Brain pericyte (primary cell): Measurements from ENCODE around the gene CACNA2D3.
"Not testable (repeated sequence)": the region's sequence is repeated elsewhere in the genome, so short reads cannot be mapped to it uniquely, and the experiment has no call there.

ENCODE experiments used
- DNase-seq: peaks from one replicate; pipeline ENCODE4 v3.0.0-alpha.2; 2012; ENCODE audit warnings: low read depth, low spot score

CACNA2D3 gene

DNA sequence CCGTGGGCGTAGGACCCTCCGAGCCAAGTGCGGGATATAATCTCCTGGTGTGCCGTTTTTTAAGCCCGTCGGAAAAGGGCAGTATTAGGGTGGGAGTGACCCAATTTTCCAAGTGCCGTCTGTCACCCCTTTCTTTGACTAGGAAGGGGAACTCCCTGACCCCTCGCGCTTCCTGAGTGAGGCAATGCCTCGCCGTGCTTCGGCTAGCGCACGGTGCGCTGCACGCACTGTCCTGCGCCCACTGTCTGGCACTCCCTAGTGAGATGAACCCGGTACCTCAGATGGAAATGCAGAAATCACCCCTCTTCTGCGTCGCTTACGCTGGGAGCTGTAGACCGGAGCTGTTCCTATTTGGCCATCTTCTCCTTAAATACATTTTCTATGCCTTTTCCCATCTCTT, 342.2 kb downstream of the CACNA2D3 start:
- DNase-seq = not testable (repeated sequence)

GRCh38 chr3:54476891-54477290, 354.5 kb downstream of the CACNA2D3 start:
- no peak for DNase-seq

- DNase-seq = no peak
Observed at GRCh38 chr3:54481606-54482365, 359.4 kb downstream of the CACNA2D3 start.

GRCh38 chr3:54484334-54484733, 362.0 kb downstream of the CACNA2D3 start:
- no peak for DNase-seq

- DNase-seq = no peak
Observed at GRCh38 chr3:54486317-54486716, 364.0 kb downstream of the CACNA2D3 start.

- DNase-seq = no peak
Observed at GRCh38 chr3:54488297-54488696, 365.9 kb downstream of the CACNA2D3 start.

- DNase-seq = no peak
Observed at GRCh38 chr3:54494209-54494608, 371.9 kb downstream of the CACNA2D3 start.

DNA sequence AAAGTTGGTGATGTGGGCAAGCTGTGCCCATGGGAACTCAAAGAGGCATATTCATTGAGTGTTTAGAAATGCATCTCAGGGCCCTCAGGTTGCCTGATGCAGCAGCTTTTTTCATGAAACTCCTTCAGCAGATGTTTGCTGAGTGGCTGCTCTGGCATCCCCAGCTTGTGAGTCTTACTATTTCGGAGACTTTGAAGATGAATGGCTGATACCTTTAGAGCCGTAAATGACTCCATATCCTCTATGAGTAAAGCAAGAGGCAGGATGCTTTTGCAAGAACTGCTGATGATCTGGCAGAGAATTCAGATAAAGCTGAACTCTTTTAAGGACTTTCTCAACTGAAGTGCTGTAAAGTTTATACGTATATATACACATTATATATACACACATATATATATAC, 384.3 kb downstream of the CACNA2D3 start:
- DNase-seq = no peak

DNA sequence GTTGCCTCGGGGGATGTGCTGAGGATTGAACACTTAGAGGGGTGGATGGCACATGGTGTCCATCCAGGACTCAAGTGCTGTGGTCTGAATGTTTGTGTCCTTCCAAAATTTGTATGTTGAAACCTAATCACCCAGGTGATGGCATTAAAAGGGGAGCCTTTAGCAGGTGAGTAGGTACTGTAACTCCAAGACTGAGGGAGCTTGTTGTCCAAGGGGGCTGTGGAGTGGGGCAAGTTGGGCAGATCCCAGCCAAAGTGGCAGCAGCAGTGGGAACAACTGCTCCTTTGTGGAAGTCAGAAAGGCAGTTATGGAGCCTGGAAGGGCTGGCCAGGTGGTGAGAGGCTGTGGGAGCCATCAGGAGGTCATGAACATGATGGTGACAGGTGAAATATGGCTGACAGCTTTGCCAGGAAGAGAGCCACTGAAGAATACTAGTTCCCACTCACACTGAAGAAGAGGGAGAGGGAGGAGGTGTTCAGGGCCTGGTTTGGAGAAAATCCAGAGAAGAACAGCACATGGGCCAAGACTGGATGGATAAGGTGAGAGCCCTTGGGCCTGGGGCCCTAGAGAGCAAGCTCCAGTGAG, 385.6 kb downstream of the CACNA2D3 start:
- no peak for DNase-seq

- DNase-seq = no peak
Observed at GRCh38 chr3:54510506-54510905, 388.2 kb downstream of the CACNA2D3 start.

DNA sequence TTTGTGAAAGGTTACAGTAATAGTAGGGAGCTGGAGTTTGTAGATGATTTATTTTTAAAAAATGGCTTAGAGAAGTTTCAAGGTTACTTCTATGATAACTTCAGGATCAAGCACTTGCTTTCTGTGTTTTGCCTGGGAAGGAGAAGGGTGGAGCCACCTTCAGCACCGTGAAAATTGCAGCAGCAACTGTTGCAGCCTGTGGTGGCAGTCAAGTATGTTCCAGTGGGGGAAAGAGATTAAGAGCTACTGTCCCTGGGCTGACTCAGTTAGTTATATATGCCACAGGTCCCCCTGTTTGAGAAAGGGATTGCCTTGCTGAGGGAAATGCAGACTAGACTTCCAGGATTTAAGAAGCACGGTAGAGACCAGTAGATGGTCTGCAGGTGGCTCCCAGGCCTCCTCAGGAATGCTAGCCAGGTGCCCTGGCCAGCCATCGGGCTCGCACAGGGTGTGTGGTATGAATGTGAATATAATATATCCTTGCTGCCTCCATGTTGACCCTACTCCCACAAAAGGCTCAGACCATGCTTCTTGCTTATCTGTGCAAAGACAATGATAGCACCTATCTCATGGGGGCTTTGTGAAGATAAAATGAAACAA, 389.5 kb downstream of the CACNA2D3 start:
- DNase-seq = no peak

DNA sequence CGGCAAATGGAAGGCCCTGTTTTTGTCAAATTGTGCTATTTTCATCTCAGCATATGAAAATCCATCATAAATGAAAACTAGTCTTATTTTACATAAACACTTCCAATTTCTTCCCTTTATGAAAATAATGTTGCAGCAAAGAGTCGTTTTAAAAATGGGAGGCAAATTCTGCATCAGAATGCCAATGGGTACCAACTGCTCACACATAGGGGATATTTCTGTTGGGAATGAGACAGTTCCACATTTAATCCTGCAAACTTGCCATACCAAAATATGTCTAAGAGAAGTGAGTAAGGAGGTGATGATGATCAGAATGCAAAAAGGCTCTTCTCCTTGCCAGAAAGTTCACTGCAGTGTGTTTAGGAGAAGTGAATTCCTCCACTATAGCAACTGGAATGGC, 391.7 kb downstream of the CACNA2D3 start:
- DNase-seq = no peak

DNA sequence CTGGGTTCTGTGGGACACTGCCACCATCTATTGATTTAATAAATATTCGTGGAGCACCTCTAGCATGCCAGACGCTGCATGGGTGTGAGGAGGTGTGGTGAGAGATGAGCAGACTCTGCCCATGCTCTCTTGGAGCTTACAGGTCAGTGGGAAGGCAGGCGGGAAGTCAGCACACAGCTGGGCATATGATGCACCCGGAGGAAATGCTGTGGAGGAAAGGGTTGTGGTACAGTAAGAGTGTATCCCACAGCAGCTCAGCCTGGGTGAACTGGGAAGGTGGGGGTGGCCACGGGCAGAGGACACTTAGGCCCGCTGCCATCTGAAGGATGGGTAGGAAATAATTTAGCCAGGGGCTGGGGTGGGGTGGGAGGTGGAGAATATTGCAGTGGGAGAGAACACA, 392.1 kb downstream of the CACNA2D3 start:
- no peak for DNase-seq

DNA sequence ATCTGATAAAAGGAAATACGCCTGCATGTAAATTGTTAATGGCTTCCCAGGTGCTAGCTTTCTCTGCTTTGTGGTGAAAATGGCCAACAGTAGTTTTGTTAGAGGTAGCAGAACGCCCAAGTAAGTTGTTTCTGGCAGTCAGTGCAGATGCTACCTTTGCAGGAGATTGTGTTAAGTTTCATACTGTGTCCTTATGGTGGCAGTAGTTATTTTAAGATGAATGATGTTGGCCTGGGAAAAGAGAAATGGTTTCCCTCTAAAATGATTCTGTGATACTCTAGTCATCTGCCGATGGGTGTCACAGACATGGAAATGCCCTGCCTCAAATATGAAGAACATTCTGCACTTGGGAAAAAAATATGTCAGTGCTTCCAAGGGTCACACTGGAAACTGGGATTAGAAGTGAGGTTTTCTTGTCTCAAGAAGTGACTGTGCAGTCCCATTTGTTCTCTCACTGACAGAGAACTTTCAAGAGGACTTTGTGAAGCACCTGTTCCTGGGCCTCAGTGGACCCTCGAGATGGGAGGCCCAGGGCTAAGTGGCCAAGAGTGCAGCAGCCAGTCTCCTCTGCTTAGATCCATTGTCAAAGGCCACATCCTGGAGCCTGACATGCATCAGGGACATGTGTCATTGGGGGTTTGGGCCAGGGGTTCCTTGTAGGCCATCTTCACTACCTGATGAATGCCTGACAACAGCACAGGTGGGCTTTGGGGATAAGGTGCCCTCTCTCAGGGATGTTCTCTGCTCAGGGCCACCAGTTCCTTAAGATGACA, 393.3 kb downstream of the CACNA2D3 start:
- DNase-seq = no peak

- DNase-seq = no peak
Observed at GRCh38 chr3:54517424-54517823, 395.1 kb downstream of the CACNA2D3 start.

DNA sequence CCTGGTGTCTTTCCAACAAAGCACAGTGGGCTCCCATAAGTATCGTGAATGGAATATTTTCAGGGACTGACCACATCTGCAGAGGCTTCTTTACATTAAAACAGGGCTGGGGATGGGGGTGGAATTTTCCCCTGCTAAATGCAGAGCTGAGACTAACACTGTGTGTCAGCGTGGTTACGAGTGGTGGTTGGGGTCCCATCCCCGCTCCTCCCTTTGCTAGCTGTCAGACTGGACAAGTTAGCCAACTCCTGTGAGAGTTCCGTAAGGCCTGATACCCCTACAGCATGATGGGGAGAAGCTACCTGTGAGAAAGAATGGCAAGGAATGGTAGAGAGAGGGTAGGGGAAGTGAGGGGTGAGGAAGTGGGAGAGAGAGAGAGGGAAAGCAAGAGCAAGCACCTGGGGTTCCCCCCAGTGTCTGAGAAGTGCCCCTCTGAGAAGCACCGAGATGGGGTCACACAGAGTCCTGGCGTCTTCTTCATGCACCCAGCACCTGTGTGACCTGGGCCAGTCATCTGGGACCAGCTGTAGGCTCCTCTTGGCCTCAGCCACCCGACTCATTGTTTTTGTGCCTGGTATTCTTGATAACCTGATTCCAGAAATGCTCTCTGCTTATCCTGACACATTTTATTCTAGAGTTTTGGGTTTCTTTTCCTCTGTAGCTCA, 395.8 kb downstream of the CACNA2D3 start:
- DNase-seq = no peak

- no peak for DNase-seq
Observed at GRCh38 chr3:54519493-54519892, 397.1 kb downstream of the CACNA2D3 start.

- no peak for DNase-seq
Observed at GRCh38 chr3:54520060-54520459, 397.7 kb downstream of the CACNA2D3 start.

GRCh38 chr3:54527521-54527920, 405.2 kb downstream of the CACNA2D3 start:
- DNase-seq = no peak

- no peak for DNase-seq
Observed at GRCh38 chr3:54527953-54528352, 405.6 kb downstream of the CACNA2D3 start.

DNA sequence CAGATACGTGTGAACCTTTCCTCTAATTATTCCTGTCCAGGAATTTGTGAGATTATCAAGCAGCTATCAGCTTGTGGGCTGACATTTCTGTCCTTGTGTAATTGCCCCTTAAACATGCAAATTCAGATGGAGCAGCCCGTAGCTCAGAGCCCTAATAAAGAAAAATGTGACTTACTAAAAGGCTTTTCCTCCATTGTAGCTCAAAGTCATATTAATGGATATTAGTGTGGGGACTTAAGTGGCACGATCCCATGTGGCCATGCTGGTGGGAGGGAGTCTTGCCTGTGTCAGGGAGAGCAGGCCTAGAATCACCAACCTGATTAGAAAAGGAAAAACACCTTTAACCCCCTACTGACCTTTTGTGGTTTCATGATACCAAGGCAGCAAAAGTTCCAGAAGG, 406.3 kb downstream of the CACNA2D3 start:
- no peak for DNase-seq

GRCh38 chr3:54530091-54530490, 407.7 kb downstream of the CACNA2D3 start:
- DNase-seq = no peak
